HepG2 (cell line): ENCODE data around the gene KCNB1. TPM values are rescaled to one million over a fixed set of nuclear protein-coding genes. Genes with fewer than 3 reads are reported as not detected.

Experiments used
- CEBPB ChIP-seq: IDR thresholded peaks from 2 replicates; pipeline ENCODE4 v1.6.1; 2011; ENCODE audit warnings: low read depth, low read length, improper control_type of control experiment, borderline replicate concordance
- CEBPG ChIP-seq: IDR thresholded peaks from 2 replicates; pipeline ENCODE4 v1.6.1; 2016
- KDM2A ChIP-seq: sonication (generic); formaldehyde crosslinking; IDR thresholded peaks from 2 replicates; pipeline ENCODE4 v1.4.0; 2020; ENCODE audit warnings: low read depth, missing genetic modification reagents, borderline replicate concordance
- MAFG ChIP-seq: sonication (generic); formaldehyde crosslinking; IDR thresholded peaks from 2 replicates; pipeline ENCODE4 v1.5.1; 2020; ENCODE audit warnings: mild to moderate bottlenecking, missing genetic modification reagents
- MIER3 ChIP-seq: IDR thresholded peaks from 2 replicates; pipeline ENCODE4 v1.6.1; 2016; ENCODE audit warnings: missing compliant biosample characterization, borderline replicate concordance
- PHF21A ChIP-seq: sonication (generic); formaldehyde crosslinking; IDR thresholded peaks from 2 replicates; pipeline ENCODE4 v1.5.0; 2020; ENCODE audit warnings: mild to moderate bottlenecking, missing genetic modification reagents
- RAD21 ChIP-seq: fragments of 450-650 bp; formaldehyde crosslinking; IDR thresholded peaks from 2 replicates; pipeline ENCODE4 v1.5.0; 2020; ENCODE audit warnings: mild to moderate bottlenecking
- SRY ChIP-seq: sonication (generic); formaldehyde crosslinking; IDR thresholded peaks from 2 replicates; pipeline ENCODE4 v1.8.0; 2022; ENCODE audit warnings: mild to moderate bottlenecking, missing genetic modification reagents
- STAG1 ChIP-seq: sonication (generic); formaldehyde crosslinking; IDR thresholded peaks from 2 replicates; pipeline ENCODE4 v1.4.0; 2020; ENCODE audit warnings: missing genetic modification reagents
- THYN1 ChIP-seq: sonication (generic); formaldehyde crosslinking; IDR thresholded peaks from 2 replicates; pipeline ENCODE4 v1.8.1; 2023; ENCODE audit warnings: low read depth, mild to moderate bottlenecking, moderate library complexity, missing genetic modification reagents, borderline replicate concordance
- ZBTB7B ChIP-seq: sonication (generic); formaldehyde crosslinking; IDR thresholded peaks from 2 replicates; pipeline ENCODE4 v1.4.0; 2020; ENCODE audit warnings: missing genetic modification reagents
- ZNF256 ChIP-seq: sonication (generic); formaldehyde crosslinking; conservative IDR thresholded peaks from 2 replicates; pipeline ENCODE4 v1.4.0; 2020; ENCODE audit warnings: missing genetic modification reagents
- ZNF558 ChIP-seq: sonication (generic); formaldehyde crosslinking; IDR thresholded peaks from 2 replicates; pipeline ENCODE4 v1.9.0; 2022; ENCODE audit warnings: mild to moderate bottlenecking, missing genetic modification reagents, borderline replicate concordance
- ZNF75D ChIP-seq: sonication (generic); formaldehyde crosslinking; IDR thresholded peaks from 2 replicates; pipeline ENCODE4 v1.8.1; 2023; ENCODE audit warnings: missing genetic modification reagents, mild to moderate bottlenecking, borderline replicate concordance
- ZSCAN21 ChIP-seq: sonication (generic); formaldehyde crosslinking; IDR thresholded peaks from 2 replicates; pipeline ENCODE4 v1.8.0; 2022; ENCODE audit warnings: mild to moderate bottlenecking, missing genetic modification reagents, moderate library complexity, borderline replicate concordance
- polyA plus RNA-seq, 8 experiments: library from polyadenylated mRNA; depleted of rRNA in 3 of 8; stranded (reverse) in 7 of 8; unstranded in 1 of 8; fragments of >200 nt; fragmentation: Illumina TruSeq in 4 of 8; extraction: Trizol in 4 of 8; gene quantifications; 2 replicates each; pipeline versions ENCODE4 v1.2.1 to v1.2.3, GENCODE V29; 2011 to 2016; ENCODE audit warnings: low read depth in 4 of 8, missing spikeins in 1 of 8, mixed read lengths in 1 of 8; ENCODE audit not compliant: insufficient read depth in 1 of 8
- total RNA-seq, 5 experiments: library from RNA; depleted of rRNA; stranded (reverse); fragments of >200 nt; fragmentation: Illumina TruSeq; extraction: Trizol; gene quantifications; 2 replicates each; pipeline ENCODE4 v1.2.3, GENCODE V29; 2016; ENCODE audit warnings: low read depth in 1 of 5
- TF ChIP-seq, protein P1 (sequence below): sonication (generic); formaldehyde crosslinking; IDR thresholded peaks from 2 replicates; pipeline ENCODE4 v1.8.0; 2022; ENCODE audit warnings: mild to moderate bottlenecking, missing genetic modification reagents, moderate library complexity
- TF ChIP-seq, protein P2 (sequence below): sonication (generic); formaldehyde crosslinking; IDR thresholded peaks from 2 replicates; pipeline ENCODE4 v1.5.0; 2020; ENCODE audit warnings: mild to moderate bottlenecking, missing genetic modification reagents, borderline replicate concordance
- TF ChIP-seq, protein P3 (sequence below): sonication (generic); formaldehyde crosslinking; conservative IDR thresholded peaks from 2 replicates; pipeline ENCODE4 v1.8.0; 2022; ENCODE audit warnings: mild to moderate bottlenecking, moderate library complexity, missing genetic modification reagents

KCNB1 gene
- total and polyA plus RNA-seq, 2 of the 13 experiments (the other 11 are each of a cell fraction or from before 2014, with no cell fraction given): 0.02 TPM; not detected in 1

- TF ChIP-seq, protein P1, sequence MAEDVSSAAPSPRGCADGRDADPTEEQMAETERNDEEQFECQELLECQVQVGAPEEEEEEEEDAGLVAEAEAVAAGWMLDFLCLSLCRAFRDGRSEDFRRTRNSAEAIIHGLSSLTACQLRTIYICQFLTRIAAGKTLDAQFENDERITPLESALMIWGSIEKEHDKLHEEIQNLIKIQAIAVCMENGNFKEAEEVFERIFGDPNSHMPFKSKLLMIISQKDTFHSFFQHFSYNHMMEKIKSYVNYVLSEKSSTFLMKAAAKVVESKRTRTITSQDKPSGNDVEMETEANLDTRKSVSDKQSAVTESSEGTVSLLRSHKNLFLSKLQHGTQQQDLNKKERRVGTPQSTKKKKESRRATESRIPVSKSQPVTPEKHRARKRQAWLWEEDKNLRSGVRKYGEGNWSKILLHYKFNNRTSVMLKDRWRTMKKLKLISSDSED: no peak
- TF ChIP-seq PHF21A (CRISPR knock-in tag) (peak; percentile 38; the same call in 1 of the 2 replicates), ZNF256 (CRISPR knock-in tag) (0 out of 2 replicates have a peak, but pooled peaks have one; percentile 49), RAD21 (CRISPR knock-in tag) (peak; percentile 62), ZBTB7B (CRISPR knock-in tag) (peak; percentile 73; the same call in 1 of the 2 replicates), SRY (CRISPR knock-in tag) (no peak), ZNF558 (CRISPR knock-in tag) (no peak; the same call in 1 of the 2 replicates), STAG1 (CRISPR knock-in tag) (peak; percentile 79), MAFG (CRISPR knock-in tag) (no peak), KDM2A (CRISPR knock-in tag) (0 out of 2 replicates have a peak, but pooled peaks have one; percentile 37), CEBPG (CRISPR knock-in tag) (peak; percentile 92), ZNF75D (CRISPR knock-in tag) (no peak), THYN1 (CRISPR knock-in tag) (no peak), CEBPB (peak; percentile 89), ZSCAN21 (CRISPR knock-in tag) (0 out of 2 replicates have a peak, but pooled peaks have one; percentile 28), MIER3 (CRISPR knock-in tag) (0 out of 2 replicates have a peak, but pooled peaks have one; percentile 42)
- TF ChIP-seq, protein P2, sequence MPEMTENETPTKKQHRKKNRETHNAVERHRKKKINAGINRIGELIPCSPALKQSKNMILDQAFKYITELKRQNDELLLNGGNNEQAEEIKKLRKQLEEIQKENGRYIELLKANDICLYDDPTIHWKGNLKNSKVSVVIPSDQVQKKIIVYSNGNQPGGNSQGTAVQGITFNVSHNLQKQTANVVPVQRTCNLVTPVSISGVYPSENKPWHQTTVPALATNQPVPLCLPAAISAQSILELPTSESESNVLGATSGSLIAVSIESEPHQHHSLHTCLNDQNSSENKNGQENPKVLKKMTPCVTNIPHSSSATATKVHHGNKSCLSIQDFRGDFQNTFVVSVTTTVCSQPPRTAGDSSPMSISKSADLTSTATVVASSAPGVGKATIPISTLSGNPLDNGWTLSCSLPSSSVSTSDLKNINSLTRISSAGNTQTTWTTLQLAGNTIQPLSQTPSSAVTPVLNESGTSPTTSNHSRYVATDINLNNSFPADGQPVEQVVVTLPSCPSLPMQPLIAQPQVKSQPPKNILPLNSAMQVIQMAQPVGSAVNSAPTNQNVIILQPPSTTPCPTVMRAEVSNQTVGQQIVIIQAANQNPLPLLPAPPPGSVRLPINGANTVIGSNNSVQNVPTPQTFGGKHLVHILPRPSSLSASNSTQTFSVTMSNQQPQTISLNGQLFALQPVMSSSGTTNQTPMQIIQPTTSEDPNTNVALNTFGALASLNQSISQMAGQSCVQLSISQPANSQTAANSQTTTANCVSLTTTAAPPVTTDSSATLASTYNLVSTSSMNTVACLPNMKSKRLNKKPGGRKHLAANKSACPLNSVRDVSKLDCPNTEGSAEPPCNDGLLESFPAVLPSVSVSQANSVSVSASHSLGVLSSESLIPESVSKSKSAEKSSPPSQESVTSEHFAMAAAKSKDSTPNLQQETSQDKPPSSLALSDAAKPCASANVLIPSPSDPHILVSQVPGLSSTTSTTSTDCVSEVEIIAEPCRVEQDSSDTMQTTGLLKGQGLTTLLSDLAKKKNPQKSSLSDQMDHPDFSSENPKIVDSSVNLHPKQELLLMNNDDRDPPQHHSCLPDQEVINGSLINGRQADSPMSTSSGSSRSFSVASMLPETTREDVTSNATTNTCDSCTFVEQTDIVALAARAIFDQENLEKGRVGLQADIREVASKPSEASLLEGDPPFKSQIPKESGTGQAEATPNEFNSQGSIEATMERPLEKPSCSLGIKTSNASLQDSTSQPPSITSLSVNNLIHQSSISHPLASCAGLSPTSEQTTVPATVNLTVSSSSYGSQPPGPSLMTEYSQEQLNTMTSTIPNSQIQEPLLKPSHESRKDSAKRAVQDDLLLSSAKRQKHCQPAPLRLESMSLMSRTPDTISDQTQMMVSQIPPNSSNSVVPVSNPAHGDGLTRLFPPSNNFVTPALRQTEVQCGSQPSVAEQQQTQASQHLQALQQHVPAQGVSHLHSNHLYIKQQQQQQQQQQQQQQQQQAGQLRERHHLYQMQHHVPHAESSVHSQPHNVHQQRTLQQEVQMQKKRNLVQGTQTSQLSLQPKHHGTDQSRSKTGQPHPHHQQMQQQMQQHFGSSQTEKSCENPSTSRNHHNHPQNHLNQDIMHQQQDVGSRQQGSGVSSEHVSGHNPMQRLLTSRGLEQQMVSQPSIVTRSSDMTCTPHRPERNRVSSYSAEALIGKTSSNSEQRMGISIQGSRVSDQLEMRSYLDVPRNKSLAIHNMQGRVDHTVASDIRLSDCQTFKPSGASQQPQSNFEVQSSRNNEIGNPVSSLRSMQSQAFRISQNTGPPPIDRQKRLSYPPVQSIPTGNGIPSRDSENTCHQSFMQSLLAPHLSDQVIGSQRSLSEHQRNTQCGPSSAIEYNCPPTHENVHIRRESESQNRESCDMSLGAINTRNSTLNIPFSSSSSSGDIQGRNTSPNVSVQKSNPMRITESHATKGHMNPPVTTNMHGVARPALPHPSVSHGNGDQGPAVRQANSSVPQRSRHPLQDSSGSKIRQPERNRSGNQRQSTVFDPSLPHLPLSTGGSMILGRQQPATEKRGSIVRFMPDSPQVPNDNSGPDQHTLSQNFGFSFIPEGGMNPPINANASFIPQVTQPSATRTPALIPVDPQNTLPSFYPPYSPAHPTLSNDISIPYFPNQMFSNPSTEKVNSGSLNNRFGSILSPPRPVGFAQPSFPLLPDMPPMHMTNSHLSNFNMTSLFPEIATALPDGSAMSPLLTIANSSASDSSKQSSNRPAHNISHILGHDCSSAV (CRISPR knock-in tag): no peak
- TF ChIP-seq, protein P3, sequence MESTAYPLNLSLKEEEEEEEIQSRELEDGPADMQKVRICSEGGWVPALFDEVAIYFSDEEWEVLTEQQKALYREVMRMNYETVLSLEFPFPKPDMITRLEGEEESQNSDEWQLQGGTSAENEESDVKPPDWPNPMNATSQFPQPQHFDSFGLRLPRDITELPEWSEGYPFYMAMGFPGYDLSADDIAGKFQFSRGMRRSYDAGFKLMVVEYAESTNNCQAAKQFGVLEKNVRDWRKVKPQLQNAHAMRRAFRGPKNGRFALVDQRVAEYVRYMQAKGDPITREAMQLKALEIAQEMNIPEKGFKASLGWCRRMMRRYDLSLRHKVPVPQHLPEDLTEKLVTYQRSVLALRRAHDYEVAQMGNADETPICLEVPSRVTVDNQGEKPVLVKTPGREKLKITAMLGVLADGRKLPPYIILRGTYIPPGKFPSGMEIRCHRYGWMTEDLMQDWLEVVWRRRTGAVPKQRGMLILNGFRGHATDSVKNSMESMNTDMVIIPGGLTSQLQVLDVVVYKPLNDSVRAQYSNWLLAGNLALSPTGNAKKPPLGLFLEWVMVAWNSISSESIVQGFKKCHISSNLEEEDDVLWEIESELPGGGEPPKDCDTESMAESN (CRISPR knock-in tag): 0 out of 2 replicates have a peak, but pooled peaks have one; percentile 14
Observed at GRCh38 chr20:49508435-49509199, 26.1 kb upstream of the KCNB1 start (continued).
